Osteoblast (primary cell): ENCODE results near the gene ZNF282. TPM values are rescaled to one million over a fixed set of nuclear protein-coding genes. Genes with fewer than 3 reads are reported as not detected.

Experiments
- DNase-seq: peaks from one replicate; pipeline ENCODE4 v3.0.0; 2011; ENCODE audit warnings: low spot score, mixed read lengths; ENCODE audit not compliant: insufficient read length; ENCODE audit errors: missing footprints
- H2AFZ ChIP-seq: 2 replicates; pipeline ENCODE4 v1.6.0; 2011; ENCODE audit warnings: mild to moderate bottlenecking, low read length
- H3K27ac ChIP-seq: 2 replicates; pipeline ENCODE4 v1.5.1; 2011; ENCODE audit warnings: mild to moderate bottlenecking, low read depth, low read length, moderate library complexity
- H3K27me3 ChIP-seq: 2 replicates; pipeline ENCODE4 v1.6.0; 2012; ENCODE audit warnings: mild to moderate bottlenecking, control low read depth, inconsistent platforms, low read length, moderate library complexity; ENCODE audit not compliant: insufficient read depth
- H3K36me3 ChIP-seq: 2 replicates; pipeline ENCODE4 v1.5.1; 2011; ENCODE audit warnings: mild to moderate bottlenecking, low read length, control low read depth, moderate library complexity; ENCODE audit not compliant: insufficient read depth
- H3K4me1 ChIP-seq: 2 replicates; pipeline ENCODE4 v1.5.1; 2011; ENCODE audit warnings: mild to moderate bottlenecking, low read length, control low read depth, moderate library complexity; ENCODE audit not compliant: insufficient read depth
- H3K4me2 ChIP-seq: 2 replicates; pipeline ENCODE4 v1.6.0; 2011; ENCODE audit warnings: mild to moderate bottlenecking, low read length; ENCODE audit not compliant: insufficient read depth
- H3K4me3 ChIP-seq: fragments of 200-600 bp; sonication (generic); 3 replicates; pipeline ENCODE4 v1.5.1; 2012; ENCODE audit warnings: mild to moderate bottlenecking, low read length, inconsistent platforms; ENCODE audit not compliant: insufficient read depth
- H3K79me2 ChIP-seq: 2 replicates; pipeline ENCODE4 v1.6.0; 2012; ENCODE audit warnings: mild to moderate bottlenecking, low read length, control low read depth, inconsistent platforms; ENCODE audit not compliant: insufficient read depth
- H3K9me3 ChIP-seq: 2 replicates; pipeline ENCODE4 v1.5.1; 2011; ENCODE audit warnings: low read depth, low read length, control low read depth
- H4K20me1 ChIP-seq: 2 replicates; pipeline ENCODE4 v1.6.0; 2012; ENCODE audit warnings: mild to moderate bottlenecking, low read length, control low read depth; ENCODE audit not compliant: insufficient read depth
- CTCF ChIP-seq: IDR thresholded peaks from 2 replicates; pipeline ENCODE4 v1.5.1; 2011; ENCODE audit warnings: mild to moderate bottlenecking, low read depth, low read length, moderate library complexity; ENCODE audit errors: extremely low read depth
- total RNA-seq: library from RNA; depleted of rRNA; stranded (reverse); fragments of >200 nt; gene quantifications from 2 replicates; pipeline ENCODE4 v1.2.3, GENCODE V29; 2012

Gene ZNF282
- total RNA-seq, 1 donor = 28.6 TPM

GRCh38 chr7:149172534-149172920 lies 22.8 kb upstream of the ZNF282 start:
- H3K4me1 ChIP-seq = no peaks in the 10 kb centered on the region
- no peak for DNase-seq
- H3K79me2 ChIP-seq = peaks cover 3% of the 10 kb centered on the region
- no peak overlapping the region for H3K4me2 ChIP-seq
- H4K20me1 ChIP-seq = no peaks in the 10 kb centered on the region
- no peaks in the 10 kb centered on the region for H3K27me3 ChIP-seq
- H3K27ac ChIP-seq = no peak overlapping the region
- peaks cover 70% of the 10 kb centered on the region for H3K36me3 ChIP-seq
- no peak overlapping the region for H2AFZ ChIP-seq
- no peaks in the 10 kb centered on the region for H3K9me3 ChIP-seq
- H3K4me3 ChIP-seq = no peak overlapping the region
- no peak for TF ChIP-seq CTCF

DNA sequence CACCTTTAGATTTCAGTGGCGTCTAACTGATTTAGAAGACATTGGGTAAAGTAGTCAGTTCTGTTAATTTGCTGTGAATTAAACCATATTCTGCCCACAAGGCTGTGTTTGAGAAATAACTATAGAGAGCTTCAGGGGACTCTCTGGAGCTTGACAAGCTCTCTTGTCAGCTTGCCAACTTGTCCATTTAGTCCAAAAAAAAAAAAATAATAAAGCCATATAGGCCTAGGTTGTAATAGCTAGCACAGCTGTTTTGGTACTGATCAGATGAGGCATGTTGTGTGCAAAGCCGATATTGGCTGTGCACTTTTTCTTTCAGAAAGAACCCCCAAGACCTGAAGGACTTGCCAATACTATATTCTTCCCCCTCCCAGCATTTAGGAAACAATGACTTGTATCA lies 20.2 kb upstream of the ZNF282 start:
- H3K79me2 ChIP-seq = peaks cover 3% of the 10 kb centered on the region
- no peaks in the 10 kb centered on the region for H3K9me3 ChIP-seq

DNA sequence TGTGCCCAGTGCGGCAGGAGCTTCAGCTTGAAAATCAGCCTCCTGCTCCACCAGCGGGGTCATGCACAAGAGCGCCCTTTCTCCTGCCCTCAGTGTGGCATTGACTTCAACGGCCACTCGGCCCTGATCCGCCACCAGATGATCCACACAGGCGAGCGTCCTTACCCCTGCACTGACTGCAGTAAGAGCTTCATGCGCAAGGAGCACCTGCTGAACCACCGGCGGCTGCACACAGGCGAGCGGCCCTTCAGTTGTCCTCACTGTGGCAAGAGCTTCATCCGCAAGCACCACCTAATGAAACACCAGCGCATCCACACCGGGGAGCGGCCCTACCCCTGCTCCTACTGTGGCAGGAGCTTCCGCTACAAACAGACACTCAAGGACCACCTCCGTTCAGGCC lies 16.1 kb upstream of the ZNF282 start:
- Histone ChIP-seq H3K27me3 (no peaks in the 10 kb centered on the region), H3K4me1 (no peaks in the 10 kb centered on the region), H3K4me3 (no peak overlapping the region), H3K27ac (no peak overlapping the region), H3K4me2 (no peak overlapping the region), H3K36me3 (peaks cover 68% of the 10 kb centered on the region), H2AFZ (no peak overlapping the region), H3K9me3 (no peaks in the 10 kb centered on the region), H3K79me2 (no peaks in the 10 kb centered on the region), H4K20me1 (no peaks in the 10 kb centered on the region)
- DNase-seq = no peak
- no peak for TF ChIP-seq CTCF

More for the DNA sequence above, 20.2 kb upstream of the ZNF282 start:
- H3K27me3 ChIP-seq = no peaks in the 10 kb centered on the region
- no peak overlapping the region for H3K4me2 ChIP-seq
- TF ChIP-seq CTCF = no peak
- peaks cover 68% of the 10 kb centered on the region for H3K36me3 ChIP-seq
- no peak overlapping the region for H3K4me3 ChIP-seq
- H3K27ac ChIP-seq = no peak overlapping the region
- H2AFZ ChIP-seq = no peak overlapping the region
- DNase-seq = peak; percentile 79
- H4K20me1 ChIP-seq = no peaks in the 10 kb centered on the region
- H3K4me1 ChIP-seq = no peaks in the 10 kb centered on the region

GRCh38 chr7:149180722-149181449 lies 14.5 kb upstream of the ZNF282 start:
- Histone ChIP-seq H3K36me3 (peaks cover 58% of the 10 kb centered on the region), H3K79me2 (no peaks in the 10 kb centered on the region), H3K27ac (no peak overlapping the region)

More at GRCh38 chr7:149180722-149181449, 14.5 kb upstream of the ZNF282 start:
- Histone ChIP-seq H3K4me2 (no peak overlapping the region), H2AFZ (no peak overlapping the region), H4K20me1 (no peaks in the 10 kb centered on the region), H3K9me3 (no peaks in the 10 kb centered on the region), H3K4me1 (no peaks in the 10 kb centered on the region), H3K4me3 (no peak overlapping the region), H3K27me3 (no peaks in the 10 kb centered on the region)
- TF ChIP-seq CTCF = no peak
- DNase-seq = no peak
